ENCODE measurements around the gene KLHL12. TPM values are rescaled to one million over a fixed set of nuclear protein-coding genes. Genes with fewer than 3 reads are reported as not detected.
A peak's percentile ranks its signal among the peaks of the same experiment; 100 is the strongest.

The KLHL12 gene
- total RNA-seq, result 10 to 100 TPM; 10.7 to 13.0 (median 12.3) TPM
- long read RNA-seq, partial matches to known transcripts, result 0 of 3 reads
- long read RNA-seq, other reads (novel, unspliced or antisense), result 2 of 3 reads

DNA sequence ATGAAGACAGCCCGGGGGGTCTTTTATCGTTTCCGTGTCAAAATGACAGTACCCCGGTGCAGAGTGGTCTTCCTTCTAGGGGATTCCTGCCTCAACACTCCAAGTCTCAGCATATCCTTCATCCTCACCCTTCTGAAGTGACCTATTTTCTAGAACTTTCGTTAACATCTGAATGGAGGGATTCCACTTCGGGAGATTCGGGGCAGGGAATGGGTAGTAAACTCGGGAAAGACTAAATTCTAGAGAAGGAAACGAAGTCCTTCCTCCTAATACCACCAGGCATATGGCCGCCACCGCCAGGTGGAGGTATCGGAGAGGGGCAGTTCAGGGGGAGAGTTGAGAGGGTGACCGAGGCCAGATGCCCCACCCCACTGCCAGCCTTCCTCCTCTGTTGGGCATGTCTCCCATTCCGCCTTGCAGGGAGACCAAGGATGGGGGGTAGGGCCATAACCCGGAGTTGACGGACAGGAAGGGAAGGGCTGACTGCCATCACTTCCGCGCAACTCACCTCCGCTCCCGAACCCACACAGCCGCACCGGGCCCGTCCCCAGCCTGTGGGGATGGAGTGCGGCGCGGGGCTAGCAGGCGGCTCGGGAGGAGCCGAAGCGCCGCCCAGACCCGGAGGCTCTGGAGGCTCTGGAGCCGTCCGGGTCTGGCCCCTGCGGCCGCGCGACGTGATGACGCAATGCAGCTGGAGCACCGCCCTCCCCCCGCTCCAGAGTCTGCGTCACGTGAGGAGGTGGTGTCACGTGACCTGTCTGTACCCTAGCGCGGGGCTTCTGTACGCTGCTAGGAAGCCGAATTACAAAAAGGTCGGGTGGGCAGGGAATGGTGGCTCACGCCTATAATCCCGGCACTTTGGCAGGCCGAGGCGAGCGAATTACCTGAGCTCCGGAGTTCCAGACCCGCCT, at the start of gene KLHL12:
Gene KLHL12 (minus strand): TSS at position 654 of the 911 bp plus-strand sequence. CDS start 2,072 bp downstream, outside the sequence.
- intact Hi-C loops (cut with DNase I), result no loop called here
- peaks cover 0 to 7% (median 1%) of the 10 kb centered on the region in 4 donors for H3K4me1 ChIP-seq
- peak within 1 kb of the TSS; percentile 70 to 90 (median 76) for H3K4me3 ChIP-seq
- TF ChIP-seq POLR2A (IDR thresholded peaks at IDR 0.05), result peak; percentile 94
- TF ChIP-seq, protein P1, sequence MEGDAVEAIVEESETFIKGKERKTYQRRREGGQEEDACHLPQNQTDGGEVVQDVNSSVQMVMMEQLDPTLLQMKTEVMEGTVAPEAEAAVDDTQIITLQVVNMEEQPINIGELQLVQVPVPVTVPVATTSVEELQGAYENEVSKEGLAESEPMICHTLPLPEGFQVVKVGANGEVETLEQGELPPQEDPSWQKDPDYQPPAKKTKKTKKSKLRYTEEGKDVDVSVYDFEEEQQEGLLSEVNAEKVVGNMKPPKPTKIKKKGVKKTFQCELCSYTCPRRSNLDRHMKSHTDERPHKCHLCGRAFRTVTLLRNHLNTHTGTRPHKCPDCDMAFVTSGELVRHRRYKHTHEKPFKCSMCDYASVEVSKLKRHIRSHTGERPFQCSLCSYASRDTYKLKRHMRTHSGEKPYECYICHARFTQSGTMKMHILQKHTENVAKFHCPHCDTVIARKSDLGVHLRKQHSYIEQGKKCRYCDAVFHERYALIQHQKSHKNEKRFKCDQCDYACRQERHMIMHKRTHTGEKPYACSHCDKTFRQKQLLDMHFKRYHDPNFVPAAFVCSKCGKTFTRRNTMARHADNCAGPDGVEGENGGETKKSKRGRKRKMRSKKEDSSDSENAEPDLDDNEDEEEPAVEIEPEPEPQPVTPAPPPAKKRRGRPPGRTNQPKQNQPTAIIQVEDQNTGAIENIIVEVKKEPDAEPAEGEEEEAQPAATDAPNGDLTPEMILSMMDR (IDR thresholded peaks at IDR 0.05), result peak; percentile 48 to 63 (median 56)
- DNase-seq (peak; percentile 97 to 98 (median 98)), ATAC-seq (peak; percentile 97 to 98 (median 98))
- peaks cover 0 to 10% (median 4%) of the 10 kb centered on the region in 4 donors for H3K36me3 ChIP-seq
- peak within 1 kb of the TSS; percentile 86 to 95 (median 88) for H3K27ac ChIP-seq
- WGBS (ENCODE audit: insufficient coverage, low coverage, low lambda C conversion rate, missing lambda C conversion rate), result 1% methylated on average over 37 of the region's 57 CpGs
- H3K27me3 ChIP-seq, result no peaks in the 10 kb centered on the region
- no peaks in the 10 kb centered on the region for H3K9me3 ChIP-seq

DNA sequence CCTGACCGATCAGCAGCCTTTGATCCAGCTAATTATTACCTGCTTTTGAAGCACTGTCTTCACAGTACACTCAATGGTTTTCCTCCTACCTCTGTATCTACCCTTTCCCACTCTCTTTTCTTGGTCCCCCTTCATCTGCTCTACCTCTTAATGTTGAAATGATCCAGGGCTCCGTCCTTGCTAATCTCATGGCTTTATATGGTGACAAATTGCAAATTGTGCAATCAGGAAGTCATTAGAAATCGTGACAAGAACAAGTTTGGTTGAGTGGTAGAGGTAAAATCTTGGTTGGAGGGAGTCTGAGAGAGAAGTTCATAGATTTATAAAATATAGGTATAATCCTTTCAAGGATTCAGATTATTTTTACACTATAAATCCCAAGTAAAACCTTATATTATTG, 49.6 kb upstream of the KLHL12 start:
- intact Hi-C loops (cut with DNase I), result no loop called here
- no peaks in the 10 kb centered on the region for H3K4me1 ChIP-seq
- ATAC-seq, result no peak
- WGBS (ENCODE audit: insufficient coverage, low coverage, low lambda C conversion rate, missing lambda C conversion rate), result 27% methylated on average over 3 of the region's 3 CpGs
- no peak for DNase-seq
- H3K9me3 ChIP-seq, result no peaks in the 10 kb centered on the region
- no peak overlapping the region for H3K4me3 ChIP-seq
- no peak for TF ChIP-seq POLR2A (IDR thresholded peaks at IDR 0.05)
- TF ChIP-seq, protein P1 (IDR thresholded peaks at IDR 0.05), result no peak
- H3K36me3 ChIP-seq, result no peaks in the 10 kb centered on the region
- H3K27me3 ChIP-seq, result no peaks in the 10 kb centered on the region
- no peak overlapping the region for H3K27ac ChIP-seq

DNA sequence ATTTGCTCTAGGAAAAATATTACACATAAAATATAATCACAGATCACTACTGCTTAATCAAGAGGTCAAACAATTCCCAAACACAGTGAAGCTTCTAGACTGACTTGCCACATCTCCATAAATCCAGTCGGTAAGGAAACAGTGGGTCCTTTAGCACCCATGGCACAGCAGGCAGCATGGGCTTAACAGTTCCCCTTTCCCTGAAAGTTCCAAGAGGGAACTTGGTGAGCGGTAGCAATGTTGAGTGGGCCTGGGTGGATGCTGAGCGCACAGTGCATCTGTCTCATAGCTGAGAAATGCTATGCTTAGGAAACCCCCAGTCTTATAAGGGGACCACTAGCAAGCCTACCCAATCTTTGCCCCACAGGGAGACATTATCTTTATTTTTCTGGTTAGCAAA, 47.8 kb upstream of the KLHL12 start:
- intact Hi-C loops (cut with DNase I), result no loop called here
- H3K36me3 ChIP-seq, result no peaks in the 10 kb centered on the region
- H3K27ac ChIP-seq, result no peak overlapping the region
- no peak for ATAC-seq
- no peak for TF ChIP-seq POLR2A (IDR thresholded peaks at IDR 0.05)
- no peaks in the 10 kb centered on the region for H3K4me1 ChIP-seq
- no peak overlapping the region for H3K4me3 ChIP-seq
- 78% methylated on average over 2 of the region's 3 CpGs for WGBS (ENCODE audit: insufficient coverage, low coverage, low lambda C conversion rate, missing lambda C conversion rate)
- H3K27me3 ChIP-seq, result no peaks in the 10 kb centered on the region
- no peaks in the 10 kb centered on the region for H3K9me3 ChIP-seq
- DNase-seq, result no peak

DNA sequence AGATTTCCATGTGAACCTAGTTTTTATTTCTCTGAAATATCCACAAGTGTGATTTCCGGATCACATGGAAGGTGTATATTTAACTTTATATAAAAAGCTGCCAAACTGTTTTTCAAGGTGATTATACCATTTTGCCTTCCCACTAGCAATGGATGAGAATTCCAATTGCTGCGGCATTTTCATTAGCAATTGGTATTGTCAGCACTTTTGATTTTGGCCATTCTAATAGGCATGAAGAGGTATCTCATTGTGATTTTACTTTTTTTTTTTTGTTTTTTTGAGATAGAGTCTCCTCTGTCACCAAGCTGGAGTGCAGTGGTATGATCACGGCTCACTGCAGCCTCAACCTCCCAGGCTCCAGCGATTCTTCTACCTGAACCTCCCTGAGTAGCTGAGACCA, 45.0 kb upstream of the KLHL12 start:
- no peaks in the 10 kb centered on the region for H3K27me3 ChIP-seq
- no peaks in the 10 kb centered on the region for H3K36me3 ChIP-seq
- no peak overlapping the region for H3K27ac ChIP-seq
- intact Hi-C loops (cut with DNase I), result no loop called here
- ATAC-seq, result no peak
- peaks cover 0 to 8% (median 2%) of the 10 kb centered on the region in 4 donors for H3K4me1 ChIP-seq
- no peak overlapping the region for H3K4me3 ChIP-seq
- DNase-seq, result no peak
- TF ChIP-seq, protein P1 (IDR thresholded peaks at IDR 0.05), result no peak
- no peak for TF ChIP-seq POLR2A (IDR thresholded peaks at IDR 0.05)
- H3K9me3 ChIP-seq, result no peaks in the 10 kb centered on the region
- 67% methylated on average over 4 of the region's 4 CpGs for WGBS (ENCODE audit: insufficient coverage, low coverage, low lambda C conversion rate, missing lambda C conversion rate)

DNA sequence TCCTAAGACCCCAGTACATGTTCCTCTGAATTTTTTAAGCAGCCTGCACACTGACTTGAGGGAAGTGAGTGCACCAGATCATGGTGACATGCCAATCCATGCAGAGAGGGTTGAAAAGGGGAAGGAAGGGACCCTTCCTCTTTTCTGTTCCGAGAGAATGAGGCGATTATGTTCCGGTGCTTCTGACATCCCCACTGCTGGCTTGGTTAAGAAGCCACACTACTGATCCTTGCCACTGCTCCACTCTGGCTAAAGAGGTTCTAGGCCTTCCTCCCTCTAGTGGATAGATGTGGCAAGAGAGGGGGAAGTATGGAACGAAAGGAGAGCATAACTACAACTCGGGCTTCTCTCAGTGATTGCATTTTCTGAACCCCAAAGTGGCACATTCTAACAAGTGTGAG, 41.9 kb upstream of the KLHL12 start:
- 3% methylated on average over 4 of the region's 5 CpGs for WGBS (ENCODE audit: insufficient coverage, low coverage, low lambda C conversion rate, missing lambda C conversion rate)
- DNase-seq, result peak in 1 of 3 donors; percentile 60
- TF ChIP-seq, protein P1 (IDR thresholded peaks at IDR 0.05), result peak; percentile 56 to 61 (median 58)
- TF ChIP-seq POLR2A (IDR thresholded peaks at IDR 0.05), result no peak
- no peak overlapping the region for H3K4me3 ChIP-seq
- no peaks in the 10 kb centered on the region for H3K27me3 ChIP-seq
- ATAC-seq, result peak; percentile 59 to 69 (median 64)
- peaks cover 0 to 18% (median 6%) of the 10 kb centered on the region in 4 donors for H3K4me1 ChIP-seq
- H3K36me3 ChIP-seq, result peaks cover 0 to 3% (median 0%) of the 10 kb centered on the region in 4 donors
- H3K27ac ChIP-seq, result peak overlapping the region in 1 of 3 donors; percentile 69
- H3K9me3 ChIP-seq, result no peaks in the 10 kb centered on the region
- intact Hi-C loops (cut with DNase I), result no loop called here
